HL-60 (cell line): ENCODE data around the gene GHITM.

Experiments
- DNase-seq, 2 experiments: peaks; one replicate each; pipeline ENCODE4 v3.0.0-alpha.2; 2010 to 2020; ENCODE audit warnings: low read depth in 1 of 2, low spot score in 1 of 2
- H3K27ac ChIP-seq: fragments of 250-450 bp; sonication (Bioruptor Pico); replicated peaks from 2 replicates; pipeline ENCODE4 v1.5.1; 2020; ENCODE audit warnings: mild to moderate bottlenecking, moderate library complexity
- H3K27me3 ChIP-seq: fragments of 250-450 bp; sonication (Bioruptor Pico); 2 replicates; pipeline ENCODE4 v1.5.1; 2021; ENCODE audit warnings: mild to moderate bottlenecking, moderate library complexity; ENCODE audit not compliant: insufficient read depth, poor library complexity, severe bottlenecking
- H3K4me3 ChIP-seq: replicated peaks from 2 replicates; pipeline ENCODE4 v1.5.1; 2011; ENCODE audit warnings: mild to moderate bottlenecking, control low read depth, low read length; ENCODE audit not compliant: insufficient read depth
- GABPA ChIP-seq: IDR thresholded peaks from 2 replicates; pipeline ENCODE4 v1.6.1; 2012; ENCODE audit warnings: low read depth
- POLR2AphosphoS5 ChIP-seq: IDR thresholded peaks from 2 replicates; pipeline ENCODE4 v1.6.1; 2012; ENCODE audit warnings: low read depth
- REST ChIP-seq: IDR thresholded peaks from 2 replicates; pipeline ENCODE4 v1.6.1; 2012; ENCODE audit warnings: low read depth; ENCODE audit not compliant: insufficient replicate concordance
- SPI1 ChIP-seq: IDR thresholded peaks from 2 replicates; pipeline ENCODE4 v1.6.1; 2012; ENCODE audit warnings: low read depth, mild to moderate bottlenecking, borderline replicate concordance
- TF ChIP-seq, protein P1 (sequence below): IDR thresholded peaks from one replicate; pipeline ENCODE4 v1.5.1; 2011; ENCODE audit warnings: low read length, control low read depth, inconsistent platforms; ENCODE audit not compliant: insufficient read depth

GHITM gene

DNA sequence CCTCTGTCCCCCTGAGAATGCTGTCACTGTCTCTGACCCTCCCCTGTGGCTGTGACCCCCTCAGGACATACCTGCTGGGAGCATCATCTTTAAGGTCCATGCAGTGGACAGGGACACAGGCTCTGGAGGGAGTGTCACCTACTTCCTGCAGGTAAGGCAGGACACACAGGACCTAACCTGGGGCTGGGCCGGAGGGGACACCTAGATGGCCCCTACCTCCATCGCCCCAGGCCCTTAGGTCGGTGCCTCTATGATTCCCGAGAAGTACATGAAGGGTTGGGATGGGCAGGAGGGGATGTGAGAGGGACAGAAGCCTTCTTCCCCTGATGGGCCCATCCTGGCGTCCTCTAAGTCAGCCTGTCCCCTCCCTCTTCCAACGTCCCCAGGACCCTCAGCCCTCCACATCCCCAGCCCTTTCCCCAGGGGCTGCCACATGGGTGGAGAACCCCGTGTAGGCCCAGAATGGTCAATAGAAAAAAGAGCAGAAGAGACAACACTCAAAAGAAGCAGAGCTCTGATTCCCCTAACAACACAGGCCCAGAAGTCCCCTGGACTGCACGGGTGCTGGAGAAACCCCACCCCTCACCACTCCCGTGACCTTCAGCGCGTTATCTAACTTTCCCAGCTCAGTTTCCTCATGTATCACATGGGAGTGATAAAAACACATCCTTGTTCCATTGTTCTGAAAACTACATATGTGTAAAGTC, 61.4 kb downstream of the GHITM start:
- Histone ChIP-seq H3K4me3 (no peak overlapping the region), H3K27me3 (peaks cover 10% of the 10 kb centered on the region), H3K27ac (no peak overlapping the region)
- no peak for DNase-seq
- no peak for TF ChIP-seq REST
- TF ChIP-seq, protein P1, sequence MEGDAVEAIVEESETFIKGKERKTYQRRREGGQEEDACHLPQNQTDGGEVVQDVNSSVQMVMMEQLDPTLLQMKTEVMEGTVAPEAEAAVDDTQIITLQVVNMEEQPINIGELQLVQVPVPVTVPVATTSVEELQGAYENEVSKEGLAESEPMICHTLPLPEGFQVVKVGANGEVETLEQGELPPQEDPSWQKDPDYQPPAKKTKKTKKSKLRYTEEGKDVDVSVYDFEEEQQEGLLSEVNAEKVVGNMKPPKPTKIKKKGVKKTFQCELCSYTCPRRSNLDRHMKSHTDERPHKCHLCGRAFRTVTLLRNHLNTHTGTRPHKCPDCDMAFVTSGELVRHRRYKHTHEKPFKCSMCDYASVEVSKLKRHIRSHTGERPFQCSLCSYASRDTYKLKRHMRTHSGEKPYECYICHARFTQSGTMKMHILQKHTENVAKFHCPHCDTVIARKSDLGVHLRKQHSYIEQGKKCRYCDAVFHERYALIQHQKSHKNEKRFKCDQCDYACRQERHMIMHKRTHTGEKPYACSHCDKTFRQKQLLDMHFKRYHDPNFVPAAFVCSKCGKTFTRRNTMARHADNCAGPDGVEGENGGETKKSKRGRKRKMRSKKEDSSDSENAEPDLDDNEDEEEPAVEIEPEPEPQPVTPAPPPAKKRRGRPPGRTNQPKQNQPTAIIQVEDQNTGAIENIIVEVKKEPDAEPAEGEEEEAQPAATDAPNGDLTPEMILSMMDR: no peak
- TF ChIP-seq POLR2AphosphoS5: no peak

- H3K27me3 ChIP-seq: peaks cover 6% of the 10 kb centered on the region
- TF ChIP-seq REST: no peak
- no peak for TF ChIP-seq POLR2AphosphoS5
- TF ChIP-seq, protein P1: no peak
- no peak for TF ChIP-seq SPI1
- TF ChIP-seq GABPA: no peak
- no peak overlapping the region for H3K27ac ChIP-seq
- no peak overlapping the region for H3K4me3 ChIP-seq
- DNase-seq: no peak
These were observed 61.9 kb downstream of the GHITM start for GRCh38 chr10:84201244-84201606.

GRCh38 chr10:84201682-84202081, 62.4 kb downstream of the GHITM start:
- Histone ChIP-seq H3K27ac (no peak overlapping the region), H3K27me3 (peaks cover 4% of the 10 kb centered on the region), H3K4me3 (no peak overlapping the region)
- TF ChIP-seq GABPA: no peak
- no peak for TF ChIP-seq SPI1
- no peak for TF ChIP-seq POLR2AphosphoS5
- TF ChIP-seq REST: no peak
- TF ChIP-seq, protein P1: no peak
- no peak for DNase-seq
